ENCODE results near the gene DARS1. TPM values are rescaled to one million over a fixed set of nuclear protein-coding genes. Genes with fewer than 3 reads are reported as not detected.

Gene DARS1
- total and polyA plus RNA-seq, 7 donors: 54.2 to 89.7 (median 73.5) TPM

DNA sequence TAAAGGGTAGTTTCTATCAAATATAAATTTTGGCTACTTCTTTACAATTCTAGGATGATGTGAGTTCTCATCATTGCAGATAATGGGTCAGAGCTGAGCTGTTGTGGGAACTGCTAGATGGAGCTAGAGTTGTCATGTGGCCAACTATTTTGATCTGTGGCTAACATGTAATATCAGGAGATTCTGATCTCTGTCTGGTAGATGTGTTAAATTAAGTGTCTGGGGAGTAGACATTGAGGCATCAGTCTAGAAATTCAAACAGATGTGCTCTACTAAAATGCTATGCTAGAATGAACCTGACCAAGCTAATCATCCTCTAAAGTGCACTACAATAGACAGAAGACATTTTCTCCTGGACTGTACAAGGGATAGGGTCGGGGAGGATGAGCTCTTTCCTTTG, 30.3 kb upstream of the DARS1 start:
- WGBS, 3 donors: 66 to 69% (median 68%) methylated on average over 1 of the region's 1 CpG
- DNase-seq (no peak), ATAC-seq (no peak)
- H3K9me3 ChIP-seq: no peaks in the 10 kb centered on the region
- H3K27me3 ChIP-seq (ENCODE audit: insufficient read depth in 3 of 3, low read length in 2 of 3): no peaks in the 10 kb centered on the region
- intact Hi-C loops (cut with DNase I): loop anchor here in 1 of 2 donors (10.0 kb wide), 1 partner anchor 99 kb away; the partner anchor contains the start of gene CXCR4
- no peaks in the 10 kb centered on the region for H3K36me3 ChIP-seq (ENCODE audit: insufficient read depth in 1 of 2, low read depth in 1 of 2)
- H3K27ac ChIP-seq: no peak overlapping the region
- H3K4me1 ChIP-seq: peaks cover 13% of the 10 kb centered on the region
- TF ChIP-seq, protein P1, sequence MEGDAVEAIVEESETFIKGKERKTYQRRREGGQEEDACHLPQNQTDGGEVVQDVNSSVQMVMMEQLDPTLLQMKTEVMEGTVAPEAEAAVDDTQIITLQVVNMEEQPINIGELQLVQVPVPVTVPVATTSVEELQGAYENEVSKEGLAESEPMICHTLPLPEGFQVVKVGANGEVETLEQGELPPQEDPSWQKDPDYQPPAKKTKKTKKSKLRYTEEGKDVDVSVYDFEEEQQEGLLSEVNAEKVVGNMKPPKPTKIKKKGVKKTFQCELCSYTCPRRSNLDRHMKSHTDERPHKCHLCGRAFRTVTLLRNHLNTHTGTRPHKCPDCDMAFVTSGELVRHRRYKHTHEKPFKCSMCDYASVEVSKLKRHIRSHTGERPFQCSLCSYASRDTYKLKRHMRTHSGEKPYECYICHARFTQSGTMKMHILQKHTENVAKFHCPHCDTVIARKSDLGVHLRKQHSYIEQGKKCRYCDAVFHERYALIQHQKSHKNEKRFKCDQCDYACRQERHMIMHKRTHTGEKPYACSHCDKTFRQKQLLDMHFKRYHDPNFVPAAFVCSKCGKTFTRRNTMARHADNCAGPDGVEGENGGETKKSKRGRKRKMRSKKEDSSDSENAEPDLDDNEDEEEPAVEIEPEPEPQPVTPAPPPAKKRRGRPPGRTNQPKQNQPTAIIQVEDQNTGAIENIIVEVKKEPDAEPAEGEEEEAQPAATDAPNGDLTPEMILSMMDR (IDR thresholded peaks at IDR 0.05): no peak
- no peak overlapping the region for H3K4me3 ChIP-seq

DNA sequence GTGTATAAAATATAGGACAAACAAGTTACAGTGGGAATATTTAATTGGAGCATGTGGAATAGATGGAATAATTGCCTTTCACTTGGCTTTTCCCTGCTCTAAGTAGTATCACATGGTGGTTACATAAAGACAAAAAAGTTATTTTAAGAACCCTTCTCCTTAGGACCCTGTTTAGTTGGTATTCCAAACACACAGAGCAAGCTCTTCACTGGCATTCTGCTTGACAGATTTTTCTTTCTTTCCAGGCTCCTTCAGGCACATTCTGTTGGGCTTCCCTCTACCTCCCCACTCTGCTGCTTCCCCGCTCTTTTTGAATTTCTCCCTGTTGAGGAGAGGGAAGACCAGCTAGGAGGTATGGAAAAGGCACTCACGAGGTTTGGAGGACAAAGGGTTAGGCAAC, 29.0 kb upstream of the DARS1 start:
- TF ChIP-seq, protein P1 (IDR thresholded peaks at IDR 0.05): no peak
- DNase-seq: no peak
- Histone ChIP-seq H3K27me3 (ENCODE audit: insufficient read depth in 3 of 3, low read length in 2 of 3) (no peaks in the 10 kb centered on the region), H3K9me3 (no peaks in the 10 kb centered on the region), H3K4me3 (no peak overlapping the region), H3K4me1 (peaks cover 4% of the 10 kb centered on the region), H3K27ac (no peak overlapping the region), H3K36me3 (ENCODE audit: insufficient read depth in 1 of 2, low read depth in 1 of 2) (no peaks in the 10 kb centered on the region)
- WGBS, 3 donors: 68 to 81% (median 77%) methylated on average over 2 of the region's 2 CpGs
- ATAC-seq: no peak
- intact Hi-C loops (cut with DNase I): loop anchor here in 1 of 2 donors (10.0 kb wide), 1 partner anchor 100 kb away; the partner anchor contains the start of gene CXCR4

DNA sequence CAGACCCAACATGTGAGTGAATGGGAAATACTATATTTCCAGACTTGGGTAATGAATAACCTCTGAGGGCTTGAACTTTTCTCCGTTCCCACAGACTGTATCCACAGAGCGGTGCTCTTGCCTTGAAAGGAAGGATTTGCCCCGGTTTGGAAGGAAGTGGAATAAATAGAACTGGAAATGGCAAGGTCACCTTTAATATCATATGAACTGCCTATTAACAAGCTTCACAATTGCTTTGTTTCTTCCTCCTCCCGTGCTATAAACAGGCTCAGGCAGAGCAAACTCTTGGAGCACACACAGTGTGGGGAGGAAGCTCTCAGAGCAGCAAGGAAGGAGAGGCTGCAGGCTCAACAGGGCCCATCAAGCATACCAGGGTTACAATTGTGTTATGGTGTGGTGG, 28.5 kb upstream of the DARS1 start:
- H3K27ac ChIP-seq: no peak overlapping the region
- peak in 1 of 4 donors; percentile 28 for ATAC-seq
- no peaks in the 10 kb centered on the region for H3K9me3 ChIP-seq
- H3K4me1 ChIP-seq: peaks cover 4% of the 10 kb centered on the region
- intact Hi-C loops (cut with DNase I): loop anchor here in 1 of 2 donors (10.0 kb wide), 1 partner anchor 101 kb away; the partner anchor contains the start of gene CXCR4
- 23 to 29% (median 23%) methylated on average over 4 of the region's 4 CpGs for WGBS, 3 donors
- H3K4me3 ChIP-seq: no peak overlapping the region
- no peaks in the 10 kb centered on the region for H3K36me3 ChIP-seq (ENCODE audit: insufficient read depth in 1 of 2, low read depth in 1 of 2)
- DNase-seq: no peak
- TF ChIP-seq, protein P1 (IDR thresholded peaks at IDR 0.05): peak; percentile 8
- H3K27me3 ChIP-seq (ENCODE audit: insufficient read depth in 3 of 3, low read length in 2 of 3): no peaks in the 10 kb centered on the region

DNA sequence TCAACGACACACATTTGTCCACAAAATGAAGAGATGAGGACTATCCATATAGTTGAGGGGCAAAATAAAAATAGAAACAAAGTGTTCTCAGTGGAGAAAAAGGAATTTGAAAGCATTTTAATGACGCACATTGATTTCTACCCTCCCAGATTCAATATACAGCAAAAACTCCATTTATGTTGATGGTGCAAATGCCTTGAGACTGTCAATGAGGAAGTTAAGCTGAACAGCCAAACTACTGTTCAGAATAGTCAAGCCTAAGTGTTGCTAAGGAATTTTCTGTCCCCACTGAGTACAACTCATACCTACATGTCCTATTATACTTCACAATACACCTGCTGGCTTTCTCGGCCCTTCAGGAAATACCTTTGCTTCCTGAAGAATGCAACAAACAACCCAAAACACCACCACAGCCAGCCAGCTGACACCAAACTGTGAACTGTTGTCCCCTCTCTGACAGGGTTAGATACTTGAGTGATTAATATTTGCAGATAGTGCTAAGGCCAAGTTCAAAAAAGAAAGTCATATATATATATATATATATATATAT, 27.8 kb upstream of the DARS1 start:
- Histone ChIP-seq H3K27me3 (ENCODE audit: insufficient read depth in 3 of 3, low read length in 2 of 3) (no peaks in the 10 kb centered on the region), H3K36me3 (ENCODE audit: insufficient read depth in 1 of 2, low read depth in 1 of 2) (no peaks in the 10 kb centered on the region), H3K4me1 (peaks cover 4% of the 10 kb centered on the region), H3K4me3 (no peak overlapping the region), H3K9me3 (no peaks in the 10 kb centered on the region), H3K27ac (no peak overlapping the region)
- DNase-seq (no peak), ATAC-seq (no peak)
- intact Hi-C loops (cut with DNase I): loop anchor here in 1 of 2 donors (10.0 kb wide), 1 partner anchor 102 kb away; the partner anchor contains the start of gene CXCR4
- WGBS, 3 donors: 81 to 89% (median 83%) methylated on average over 3 of the region's 3 CpGs
- TF ChIP-seq, protein P1 (IDR thresholded peaks at IDR 0.05): no peak
